GM21576 (cell line): ENCODE measurements around the gene LRRC8B.
A peak's percentile ranks its signal among the peaks of the same experiment; 100 is the strongest.
"Not testable (repeated sequence)": the region's sequence is repeated elsewhere in the genome, so short reads cannot be mapped to it uniquely, and the experiment has no call there.

Experiments used
- ATAC-seq: cut with Tn5 transposase; IDR thresholded peaks from one replicate; pipeline ENCODE4 v1.9.1; 2021; ENCODE audit warnings: mild to moderate bottlenecking, moderate library complexity; ENCODE audit not compliant: unreplicated experiment

Gene LRRC8B

DNA sequence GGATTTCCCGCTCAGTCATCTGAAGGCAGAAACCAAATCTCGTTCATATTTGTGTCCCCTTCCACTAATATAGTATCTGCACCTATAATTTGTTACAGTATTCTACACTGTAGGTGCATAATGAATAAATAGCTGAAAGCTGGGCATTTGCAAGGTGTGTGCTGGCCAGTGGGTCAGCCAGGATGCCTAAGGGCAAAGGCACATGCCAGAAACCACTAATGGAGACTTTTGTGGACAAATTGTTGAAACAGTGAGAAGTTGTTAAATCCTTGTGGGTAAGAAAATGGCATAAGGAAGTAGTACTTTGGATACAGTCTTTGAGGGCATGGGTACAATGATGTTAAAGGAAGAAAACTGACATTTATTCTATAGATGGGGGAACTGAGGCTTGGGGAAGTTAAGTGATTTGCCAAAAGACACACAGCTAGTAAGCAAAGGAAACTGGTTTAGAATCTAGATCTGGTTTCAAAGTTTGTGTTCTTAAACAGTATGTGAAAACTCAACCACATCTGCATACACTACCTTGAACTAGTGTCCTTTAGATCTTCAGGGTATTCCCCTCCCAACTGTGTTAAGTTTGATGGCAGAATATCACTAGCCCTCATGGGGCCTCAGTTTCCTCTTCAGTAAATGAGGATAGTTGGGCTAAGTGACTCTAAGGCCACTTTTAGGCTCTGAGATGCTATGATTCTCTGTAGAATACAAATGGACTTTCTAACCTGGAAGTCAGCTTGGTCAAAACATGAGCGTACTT is 81.8 kb downstream of the LRRC8B start:
- no peak for ATAC-seq

DNA sequence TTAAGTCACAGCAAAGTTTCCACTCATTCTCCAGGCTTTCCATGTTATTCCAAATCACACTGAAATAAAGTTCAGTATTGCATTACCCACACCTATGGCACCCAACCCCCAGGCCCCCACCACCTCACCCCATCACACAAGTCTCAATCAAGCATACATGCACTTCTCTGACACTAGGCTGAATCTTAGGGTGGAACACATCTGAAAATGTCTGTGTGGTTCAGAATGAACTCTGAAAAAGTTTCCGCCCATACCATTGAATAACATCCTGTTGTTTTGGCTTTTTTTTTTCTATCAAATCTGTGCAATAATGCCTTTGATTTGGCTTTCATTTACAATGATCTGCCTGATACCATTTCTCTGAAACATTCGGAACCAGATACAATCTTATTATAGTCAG is 82.5 kb downstream of the LRRC8B start:
- no peak for ATAC-seq

DNA sequence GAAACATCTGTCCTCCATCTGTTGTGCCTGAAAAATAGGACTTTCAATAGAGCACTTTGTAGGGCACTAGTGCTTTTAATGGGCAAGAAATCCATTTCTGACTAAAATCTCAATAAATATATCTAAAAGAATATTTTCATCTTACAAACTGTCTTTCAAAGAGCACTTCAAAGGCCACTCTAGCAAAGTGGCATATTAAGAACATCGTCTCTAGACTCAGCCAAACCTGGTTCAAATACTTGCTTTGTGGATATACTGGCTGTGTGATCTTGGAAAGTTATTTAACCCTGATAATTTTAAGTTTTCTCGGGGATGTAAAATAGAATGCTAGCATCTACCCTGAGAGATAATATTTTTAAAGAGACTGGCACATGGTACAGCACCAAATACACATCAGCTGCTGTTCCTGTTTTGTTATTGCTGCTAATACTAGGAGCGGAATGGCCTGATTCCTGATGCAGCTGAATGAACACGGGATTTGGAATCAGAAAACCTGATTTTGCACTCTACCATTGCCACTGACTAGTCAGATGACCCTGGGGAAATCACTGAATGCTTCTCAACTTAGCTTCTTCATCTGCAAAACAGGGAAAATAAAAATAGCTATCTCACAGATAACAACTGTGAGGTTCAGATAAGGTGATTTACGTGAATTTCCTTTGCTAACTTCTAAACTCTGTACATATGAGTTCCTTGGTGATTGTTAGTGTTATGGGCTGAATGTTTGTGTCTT is 83.1 kb downstream of the LRRC8B start:
- no peak for ATAC-seq

DNA sequence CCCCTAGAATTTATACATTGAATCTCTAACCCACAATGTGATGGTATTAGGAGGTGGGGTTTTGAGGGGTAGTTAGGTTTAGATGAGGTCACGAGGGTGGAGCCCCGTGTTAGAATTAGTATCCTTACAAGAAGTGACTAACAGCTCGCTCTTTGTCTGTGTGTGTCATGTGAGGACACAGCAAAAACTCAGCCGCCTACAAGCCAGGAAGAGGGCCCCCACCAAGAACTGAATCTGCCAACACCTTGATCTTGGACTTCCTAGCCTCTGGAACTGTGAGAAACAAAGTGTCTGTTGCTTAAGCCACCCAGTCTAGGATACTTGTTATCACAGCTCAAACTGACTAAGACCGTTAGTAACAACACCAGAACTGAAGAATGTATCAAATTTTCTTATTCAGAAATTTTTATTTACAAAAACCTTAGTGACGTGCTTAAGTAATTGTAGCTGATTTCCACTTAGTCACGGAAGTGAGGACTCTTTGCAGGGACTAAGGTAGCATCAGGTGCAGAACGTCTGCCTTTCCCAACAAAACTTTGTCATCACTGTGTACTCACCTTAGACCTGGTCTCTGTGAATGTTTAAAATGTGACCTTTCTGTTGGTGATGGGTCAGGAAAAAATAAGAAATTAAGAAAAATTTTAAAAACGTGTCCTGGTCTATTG is 83.8 kb downstream of the LRRC8B start:
- no peak for ATAC-seq

DNA sequence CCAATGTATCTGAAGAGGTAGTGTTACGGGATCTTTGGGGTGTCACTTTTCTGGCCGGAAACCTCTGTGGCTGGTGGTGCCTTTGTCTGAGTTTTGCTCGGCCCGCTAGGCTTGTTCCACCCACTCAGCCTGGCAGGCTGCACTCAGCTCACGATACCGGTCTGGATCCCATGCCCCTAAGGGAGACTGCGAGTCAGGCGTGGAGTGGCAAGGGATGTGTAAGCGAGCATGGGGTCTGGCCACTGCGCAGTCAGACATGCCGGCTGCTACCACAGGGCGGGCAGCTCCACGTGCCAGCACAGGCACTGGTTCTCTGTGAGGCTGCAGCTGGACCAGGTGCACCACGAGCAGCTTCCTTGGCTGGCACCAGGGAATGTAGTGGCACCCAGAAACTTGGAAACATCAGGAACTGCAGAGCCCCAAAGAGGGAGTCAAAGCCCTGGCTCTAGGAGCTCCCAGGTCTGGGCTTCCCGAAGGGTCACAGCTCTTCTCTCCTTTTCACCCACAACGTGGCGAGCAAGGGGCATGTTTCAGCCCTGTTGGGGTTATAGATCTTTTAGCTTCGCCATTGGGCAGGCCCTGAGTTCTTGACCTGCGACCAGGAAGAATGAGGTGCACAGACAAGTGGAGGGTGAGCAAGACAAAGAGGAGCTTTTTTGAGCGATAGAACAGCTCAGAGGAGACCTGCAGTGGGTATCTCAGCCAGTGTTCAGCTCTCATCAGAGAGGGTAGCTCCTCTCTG is 84.5 kb downstream of the LRRC8B start:
- ATAC-seq, result no peak

DNA sequence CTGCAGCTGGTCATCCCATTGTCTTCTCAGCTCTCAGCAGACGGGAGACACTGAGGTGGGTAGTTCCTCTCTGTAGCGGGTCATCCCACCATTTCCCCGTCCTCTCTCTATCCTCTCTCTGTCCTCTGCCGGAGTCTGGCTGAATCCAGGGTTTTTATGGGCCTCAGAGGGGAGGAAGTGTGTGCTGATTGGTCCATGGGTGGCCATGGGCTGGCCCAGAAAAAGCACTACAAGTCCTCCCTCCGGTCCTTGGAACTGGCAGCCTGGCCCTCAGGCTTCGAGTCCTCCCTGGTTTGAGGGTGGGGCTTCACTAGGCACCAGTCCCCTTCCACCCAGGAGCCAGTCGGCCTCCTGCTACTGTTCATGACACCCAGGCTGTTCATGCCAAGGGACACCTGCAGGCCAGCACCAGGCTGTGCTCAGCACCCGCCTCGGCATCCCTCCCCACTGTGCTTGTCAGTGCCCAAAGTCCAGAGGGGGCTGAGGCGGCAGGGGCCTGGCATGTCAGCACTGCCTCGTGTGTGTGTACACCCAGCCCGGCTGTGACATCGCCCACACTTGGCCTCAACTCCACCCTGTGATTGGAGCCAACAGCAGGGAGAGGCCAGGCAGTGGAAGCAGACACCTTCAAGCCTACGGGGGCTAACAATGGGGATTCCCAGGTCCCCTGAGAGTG is 85.3 kb downstream of the LRRC8B start:
- ATAC-seq, result no peak

DNA sequence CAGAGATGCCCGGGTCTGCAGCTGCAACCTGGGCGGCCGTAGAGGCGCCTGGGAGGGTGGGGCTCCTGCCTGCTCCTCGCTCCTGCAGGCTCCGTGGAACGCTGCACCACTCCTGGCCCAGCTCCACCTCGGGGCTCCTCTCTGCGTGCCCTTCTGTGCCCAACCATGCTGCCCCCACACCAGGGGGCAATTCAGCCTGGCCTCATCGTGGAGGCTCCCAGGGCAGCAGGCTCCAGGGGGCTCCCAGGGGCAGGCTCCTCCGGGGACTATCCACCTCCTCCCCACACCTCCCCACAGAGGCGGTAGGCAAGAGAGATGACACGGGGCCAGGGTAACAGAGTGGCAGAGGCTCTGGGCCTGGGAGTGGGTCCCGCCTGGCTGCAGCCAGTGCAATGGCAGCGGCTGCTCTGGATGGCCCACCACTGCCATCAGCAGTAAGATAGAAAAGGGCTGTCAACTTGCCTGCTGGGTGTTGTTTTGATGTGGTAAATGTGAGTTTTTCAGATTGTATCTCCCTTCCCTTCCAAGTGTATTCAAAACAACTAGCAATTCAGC is 85.9 kb downstream of the LRRC8B start:
- ATAC-seq, result no peak

DNA sequence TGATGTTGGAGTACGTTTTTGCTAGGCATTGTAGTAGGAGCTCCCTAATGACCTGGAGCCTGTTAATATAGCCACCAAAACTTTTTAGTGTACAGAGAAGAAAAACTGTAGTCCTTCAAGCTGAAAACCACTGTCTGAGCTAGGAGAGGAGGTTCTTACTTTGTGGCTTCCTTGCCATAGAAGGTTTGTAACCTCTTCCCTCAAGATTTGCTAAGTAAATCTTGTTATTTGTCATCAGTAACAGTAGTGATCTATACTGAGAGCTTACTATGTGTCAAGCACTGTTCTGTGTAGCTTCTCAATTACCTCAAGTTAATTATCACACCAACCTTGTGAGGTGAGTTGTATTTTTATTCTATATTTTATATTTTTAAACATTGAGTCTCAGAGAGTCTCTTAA is 87.1 kb downstream of the LRRC8B start:
- ATAC-seq, result peak; percentile 96

DNA sequence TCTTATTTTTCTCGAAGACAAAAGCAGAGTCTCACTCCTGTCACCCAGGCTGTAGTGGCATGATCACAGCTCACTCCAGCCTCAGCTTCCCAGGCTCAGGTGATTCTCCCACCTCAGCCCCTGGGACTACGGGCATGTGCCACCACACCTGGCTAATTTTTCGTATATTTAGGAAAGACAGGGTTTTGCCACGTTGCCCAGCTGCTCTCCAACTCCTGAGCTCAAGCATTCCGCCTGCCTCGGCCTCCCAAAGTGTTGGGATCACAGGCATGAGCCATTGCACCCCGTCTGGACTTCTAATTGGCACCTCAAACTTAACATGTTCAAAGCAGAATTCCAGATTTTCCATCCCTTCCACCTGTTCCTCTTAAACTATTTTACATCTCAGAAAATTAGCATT is 89.3 kb downstream of the LRRC8B start:
- no peak for ATAC-seq

DNA sequence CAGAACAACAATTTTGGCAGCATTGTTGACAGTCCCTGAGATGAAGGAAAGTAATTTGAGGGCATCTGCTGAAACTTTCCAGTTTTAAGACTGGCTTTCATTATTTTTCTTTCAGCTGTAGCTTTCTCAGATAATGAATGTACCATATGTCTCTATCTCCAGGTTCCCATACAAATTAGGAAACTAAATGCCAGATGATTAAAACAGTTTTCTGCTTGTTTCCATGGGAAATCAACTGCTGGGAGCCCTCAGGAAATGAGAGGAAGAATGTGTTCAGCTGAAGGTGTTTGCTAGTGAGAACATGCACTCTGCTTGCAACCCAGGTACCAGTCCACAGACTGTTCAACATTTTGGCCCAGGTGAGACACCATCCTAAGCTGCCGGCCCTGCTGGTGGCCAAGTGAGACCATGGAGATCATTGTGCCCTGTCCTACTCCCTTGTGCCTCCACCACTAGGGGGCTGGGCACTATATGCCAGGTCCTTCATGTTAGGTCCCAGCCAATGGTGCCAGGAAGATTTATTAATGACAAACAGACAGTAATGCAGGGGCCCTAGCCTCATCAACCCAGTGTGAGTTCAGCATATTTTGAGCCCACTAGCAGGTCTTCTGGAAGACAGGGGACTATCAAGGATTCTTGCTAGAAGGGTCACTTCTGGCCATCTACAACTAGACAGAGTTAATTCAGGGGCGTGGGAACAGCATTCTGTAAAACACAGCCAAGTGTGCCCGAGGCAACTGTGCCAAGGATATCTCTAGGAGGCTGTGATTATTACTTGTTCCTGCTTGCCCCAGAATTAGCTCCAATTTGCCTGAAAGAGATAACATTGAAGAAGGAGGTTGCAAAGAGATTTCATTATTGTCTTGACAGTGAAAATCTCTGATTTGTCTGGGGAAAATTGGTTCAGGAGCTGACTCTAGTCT is 91.3 kb downstream of the LRRC8B start:
- ATAC-seq, result no peak

DNA sequence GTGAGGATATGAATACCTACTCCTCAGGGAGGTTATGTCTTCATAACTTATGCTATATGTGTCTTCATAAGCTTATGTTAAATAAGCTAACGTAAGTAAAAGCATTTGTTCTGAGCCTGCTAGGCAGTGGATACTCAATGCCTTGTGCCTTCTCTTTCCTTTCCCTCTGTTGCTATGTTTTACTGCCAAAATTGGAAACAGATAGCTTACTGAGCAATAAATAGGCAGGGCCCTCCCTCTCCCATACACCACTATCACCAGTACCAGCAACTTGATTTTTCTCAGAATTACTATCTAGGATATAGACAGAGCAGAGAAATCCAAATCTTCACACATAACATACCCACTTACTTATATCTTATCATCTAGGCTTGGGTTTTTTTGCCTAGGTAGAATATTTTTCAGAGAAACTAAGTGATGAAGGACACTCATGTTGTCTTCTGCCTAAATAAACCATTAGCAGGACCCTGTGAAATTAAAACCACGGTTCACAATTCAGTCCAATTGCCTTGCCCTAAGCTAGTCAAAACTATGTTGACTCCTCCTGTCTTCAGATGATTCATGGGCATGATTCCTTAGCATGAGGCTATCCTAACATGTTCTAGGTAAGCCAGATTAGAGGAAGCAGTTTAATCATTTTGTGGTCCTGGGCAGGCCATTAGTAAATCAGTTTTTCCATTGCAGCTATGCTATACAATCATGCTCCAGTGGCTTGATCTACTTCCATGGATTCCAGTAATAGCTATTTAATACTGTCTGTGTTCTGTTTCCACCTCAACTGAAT is 92.4 kb downstream of the LRRC8B start:
- ATAC-seq, result no peak

DNA sequence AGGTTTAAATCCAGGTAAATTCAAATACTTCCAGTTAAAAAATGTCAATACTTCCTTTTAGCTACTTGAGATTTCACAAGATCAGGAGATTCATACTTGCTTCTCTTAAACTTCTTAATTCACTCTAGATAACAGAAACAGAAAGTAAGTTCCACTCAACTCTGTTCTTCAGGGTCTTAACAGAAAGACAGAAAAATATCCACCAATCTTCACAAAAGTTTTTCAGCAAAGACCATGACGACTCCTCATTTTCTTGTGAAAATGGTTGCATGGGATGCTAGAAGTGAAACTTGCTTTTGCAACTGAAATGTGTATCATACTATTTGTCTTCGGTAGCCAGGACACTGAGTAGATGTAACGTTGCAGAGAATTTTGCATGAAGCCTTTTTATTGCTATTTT is 96.0 kb downstream of the LRRC8B start:
- no peak for ATAC-seq

DNA sequence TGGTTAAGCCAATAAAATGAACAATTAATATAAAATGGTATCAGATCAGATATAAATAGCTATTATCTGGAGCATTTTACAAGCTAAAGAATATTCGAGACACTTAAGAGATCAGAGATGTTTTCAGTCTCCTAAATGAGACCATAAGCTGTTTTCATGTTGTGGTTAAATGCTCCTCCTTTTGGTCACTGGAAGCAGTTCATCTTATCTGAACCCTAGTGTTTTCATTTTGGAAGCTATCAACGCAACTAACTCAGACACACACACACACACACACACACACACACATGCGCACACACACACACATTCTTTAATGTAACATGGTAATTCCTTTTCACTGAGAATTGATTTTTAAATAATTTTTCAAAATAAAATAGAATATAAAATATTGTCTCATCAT is 98.3 kb downstream of the LRRC8B start:
- no peak for ATAC-seq

DNA sequence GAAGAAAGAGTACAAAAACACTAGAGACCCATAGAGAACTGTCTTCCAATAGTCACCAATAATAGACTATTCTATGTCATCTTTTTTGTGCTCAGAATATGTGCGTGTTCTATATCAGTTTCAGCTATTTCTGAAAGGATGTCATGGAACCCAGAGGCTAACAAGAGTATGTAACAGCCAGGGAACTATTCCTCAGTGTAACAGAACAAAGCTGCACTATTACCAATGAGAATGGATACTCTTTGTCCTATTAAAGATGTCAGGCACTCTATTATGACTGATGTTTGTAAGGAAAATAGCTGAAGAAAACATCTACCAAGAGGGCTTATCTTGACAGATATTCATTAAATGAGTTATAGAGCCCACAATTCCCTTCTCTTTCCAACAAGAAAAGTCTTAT is 99.7 kb downstream of the LRRC8B start:
- ATAC-seq, result no peak

DNA sequence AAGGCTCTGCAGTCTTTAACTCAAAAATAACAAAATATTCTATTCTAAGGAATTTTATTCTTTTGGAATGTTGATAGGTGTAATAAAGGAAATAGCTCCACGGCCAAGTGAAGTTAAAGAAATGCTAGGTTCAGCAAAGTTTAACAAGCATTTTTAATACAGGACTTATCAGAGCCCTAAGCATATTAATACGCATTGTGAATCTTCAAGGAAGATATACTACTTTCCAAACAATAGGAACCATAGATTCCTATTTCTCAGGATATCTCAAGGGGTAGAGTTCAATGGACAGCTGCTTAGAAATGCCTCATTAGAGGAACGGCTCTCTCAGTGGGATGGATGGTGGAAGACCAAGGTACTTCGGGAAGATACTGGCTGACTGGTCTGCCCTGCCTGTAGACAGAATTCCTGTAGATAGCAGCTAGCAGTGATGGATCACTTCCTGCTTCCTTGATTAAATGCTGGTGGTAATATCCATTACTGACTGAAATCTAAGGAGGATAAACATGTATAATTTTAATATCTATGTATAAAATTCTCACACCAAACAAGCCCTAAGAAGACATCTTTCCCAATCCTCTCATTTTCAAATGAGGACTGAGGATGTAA is 100.2 kb downstream of the LRRC8B start:
- ATAC-seq, result no peak

DNA sequence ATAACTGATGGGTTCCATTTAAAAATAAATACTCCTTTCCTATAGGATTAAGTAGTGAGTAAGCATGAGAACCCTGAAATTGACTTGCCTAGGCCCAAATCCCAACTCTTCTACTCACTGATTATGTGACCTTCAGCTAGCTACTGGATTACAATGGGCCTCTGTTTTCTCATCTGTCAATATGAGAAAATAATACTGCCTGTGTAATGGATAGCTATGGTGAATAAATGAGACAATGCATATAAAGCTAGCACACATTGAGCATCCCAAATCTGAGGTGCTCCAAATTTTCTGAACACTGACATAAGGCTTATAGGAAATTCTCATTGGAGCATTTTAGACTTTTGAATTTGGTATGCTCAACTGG is 103.0 kb downstream of the LRRC8B start:
- ATAC-seq, result no peak

DNA sequence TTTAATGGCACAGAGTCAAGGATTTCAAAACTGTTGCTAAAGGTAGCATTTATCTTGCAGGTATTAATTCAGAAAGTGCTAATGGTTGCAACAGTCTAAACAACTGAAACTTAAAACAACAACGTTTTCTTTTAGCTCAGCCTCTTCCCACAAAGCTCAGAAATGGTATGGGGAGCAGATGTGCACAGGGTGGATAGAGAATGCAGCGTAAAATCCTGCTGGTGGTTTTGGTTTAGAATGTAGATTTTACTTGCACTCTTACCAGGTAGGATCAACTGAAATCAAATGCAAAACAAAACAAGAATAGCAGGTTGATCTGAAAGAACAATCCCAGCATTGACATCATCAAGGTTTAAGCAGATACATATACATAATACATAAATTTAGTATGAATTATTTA is 104.5 kb downstream of the LRRC8B start:
- no peak for ATAC-seq

DNA sequence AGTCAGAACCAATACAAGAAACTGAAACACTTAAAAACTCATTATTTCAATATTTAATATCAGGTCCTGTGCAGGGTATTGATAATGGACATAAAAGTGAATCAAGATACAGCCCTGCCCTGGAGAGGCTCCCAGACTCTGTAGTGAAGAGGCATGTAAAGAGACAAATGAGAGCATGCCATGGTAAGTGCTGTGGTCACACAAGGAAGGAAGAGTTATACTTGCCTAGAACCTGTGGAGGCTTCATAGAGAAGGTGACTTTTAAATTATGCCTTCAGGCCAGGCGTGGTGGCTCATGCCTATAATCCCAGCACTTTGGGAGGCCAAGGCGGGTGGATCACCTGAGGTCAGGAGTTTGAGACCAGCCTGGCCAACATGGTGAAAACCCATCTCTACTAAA is 105.0 kb downstream of the LRRC8B start:
- ATAC-seq, result not testable (repeated sequence)
